ENCODE results near the gene TTC39C. TPM values are rescaled to one million over a fixed set of nuclear protein-coding genes. Genes with fewer than 3 reads are reported as not detected.

The TTC39C gene
- total RNA-seq, 1 donor from 2014 or later, result 26.6 TPM

DNA sequence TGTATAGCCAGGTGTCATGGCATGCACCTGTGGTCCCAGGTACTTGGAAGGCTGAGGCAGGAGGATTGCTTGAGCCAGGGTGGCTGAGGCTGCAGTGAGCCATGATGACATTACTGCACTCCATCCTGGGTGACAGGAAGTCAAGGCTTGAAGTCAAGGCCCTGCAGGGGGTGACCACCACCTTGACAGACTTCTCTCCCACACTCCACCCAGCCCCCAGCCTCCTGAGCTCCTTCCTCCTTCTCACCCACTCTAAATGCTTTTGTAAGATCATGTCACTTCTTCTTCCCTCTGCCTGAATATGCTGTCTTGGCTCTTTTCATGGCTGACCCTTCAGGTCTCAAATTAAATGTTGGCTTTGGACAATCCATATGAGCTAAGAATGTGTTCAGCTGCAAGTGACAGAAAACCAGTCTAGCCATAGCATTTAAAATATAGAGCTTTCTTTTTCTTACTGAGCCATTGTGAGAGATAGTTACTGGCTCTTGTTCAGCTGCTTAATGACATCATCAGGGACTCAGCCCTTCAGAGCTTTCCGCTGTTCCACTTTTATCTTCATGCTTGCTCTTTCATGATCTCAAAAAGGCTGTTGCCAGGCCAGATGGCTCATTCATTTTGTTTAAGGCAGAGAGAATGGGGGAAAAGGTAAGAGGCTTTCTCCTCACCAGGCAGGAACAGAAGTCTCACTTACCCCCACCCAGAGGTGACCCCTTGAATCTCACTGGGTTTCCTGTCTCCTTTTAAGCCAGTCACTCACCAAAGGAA is 36.7 kb upstream of the TTC39C start:
- Mint-ChIP-seq H3K27me3 (ENCODE audit: low read depth) (peaks cover 16% of the 10 kb centered on the region), H3K9me3 (peaks cover 22% of the 10 kb centered on the region), H3K4me3 (no peak overlapping the region), H3K27ac (peak overlapping the region; percentile 2), H3K36me3 (no peaks in the 10 kb centered on the region), H3K4me1 (peaks cover 20% of the 10 kb centered on the region)
- no peak for DNase-seq (ENCODE audit: low spot score in 2 of 2, unreplicated experiment in 2 of 2)
- TF ChIP-seq CTCF (IDR thresholded peaks at IDR 0.05; ENCODE audit: unreplicated experiment), result no peak

- Mint-ChIP-seq H3K27me3 (ENCODE audit: low read depth) (peaks cover 6% of the 10 kb centered on the region), H3K27ac (no peak overlapping the region), H3K4me1 (peaks cover 12% of the 10 kb centered on the region), H3K36me3 (no peaks in the 10 kb centered on the region), H3K4me3 (no peak overlapping the region), H3K9me3 (peaks cover 10% of the 10 kb centered on the region)
- no peak for TF ChIP-seq CTCF (IDR thresholded peaks at IDR 0.05; ENCODE audit: unreplicated experiment)
- DNase-seq (ENCODE audit: low spot score in 2 of 2, unreplicated experiment in 2 of 2), result no peak
Measured at GRCh38 chr18:23981369-23981980, 33.1 kb upstream of the TTC39C start.

GRCh38 chr18:23982155-23983079 is 32.1 kb upstream of the TTC39C start:
- no peak overlapping the region for H3K27ac Mint-ChIP-seq
- peaks cover 12% of the 10 kb centered on the region for H3K4me1 Mint-ChIP-seq
- H3K4me3 Mint-ChIP-seq, result no peak overlapping the region
- no peaks in the 10 kb centered on the region for H3K36me3 Mint-ChIP-seq
- no peaks in the 10 kb centered on the region for H3K27me3 Mint-ChIP-seq (ENCODE audit: low read depth)
- TF ChIP-seq CTCF (IDR thresholded peaks at IDR 0.05; ENCODE audit: unreplicated experiment), result no peak
- DNase-seq (ENCODE audit: low spot score in 2 of 2, unreplicated experiment in 2 of 2), result no peak
- H3K9me3 Mint-ChIP-seq, result peaks cover 9% of the 10 kb centered on the region

DNA sequence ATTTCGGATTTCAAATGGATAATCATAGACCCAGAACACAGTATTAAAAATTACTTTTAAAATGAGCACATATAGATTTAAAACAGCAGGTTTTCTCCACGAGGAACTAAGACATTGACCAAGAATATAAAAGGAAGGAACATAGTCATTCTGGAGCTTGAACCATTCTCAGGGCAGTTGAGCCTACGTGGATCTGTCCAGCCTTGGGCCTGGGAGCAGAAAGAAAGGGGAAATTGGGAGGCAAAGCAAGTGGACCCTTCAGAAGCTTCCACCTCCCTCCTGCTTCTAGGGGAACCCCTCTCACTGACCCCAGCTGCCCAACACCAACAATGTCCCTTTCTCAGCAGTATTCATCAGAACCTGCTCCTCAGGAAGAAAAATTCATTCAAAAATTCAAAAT is 31.4 kb upstream of the TTC39C start:
- no peak for TF ChIP-seq CTCF (IDR thresholded peaks at IDR 0.05; ENCODE audit: unreplicated experiment)
- H3K4me1 Mint-ChIP-seq, result peaks cover 9% of the 10 kb centered on the region
- H3K27me3 Mint-ChIP-seq (ENCODE audit: low read depth), result peaks cover 3% of the 10 kb centered on the region
- DNase-seq (ENCODE audit: low spot score in 2 of 2, unreplicated experiment in 2 of 2), result no peak
- no peaks in the 10 kb centered on the region for H3K36me3 Mint-ChIP-seq
- no peak overlapping the region for H3K27ac Mint-ChIP-seq
- H3K9me3 Mint-ChIP-seq, result peaks cover 5% of the 10 kb centered on the region
- no peak overlapping the region for H3K4me3 Mint-ChIP-seq

DNA sequence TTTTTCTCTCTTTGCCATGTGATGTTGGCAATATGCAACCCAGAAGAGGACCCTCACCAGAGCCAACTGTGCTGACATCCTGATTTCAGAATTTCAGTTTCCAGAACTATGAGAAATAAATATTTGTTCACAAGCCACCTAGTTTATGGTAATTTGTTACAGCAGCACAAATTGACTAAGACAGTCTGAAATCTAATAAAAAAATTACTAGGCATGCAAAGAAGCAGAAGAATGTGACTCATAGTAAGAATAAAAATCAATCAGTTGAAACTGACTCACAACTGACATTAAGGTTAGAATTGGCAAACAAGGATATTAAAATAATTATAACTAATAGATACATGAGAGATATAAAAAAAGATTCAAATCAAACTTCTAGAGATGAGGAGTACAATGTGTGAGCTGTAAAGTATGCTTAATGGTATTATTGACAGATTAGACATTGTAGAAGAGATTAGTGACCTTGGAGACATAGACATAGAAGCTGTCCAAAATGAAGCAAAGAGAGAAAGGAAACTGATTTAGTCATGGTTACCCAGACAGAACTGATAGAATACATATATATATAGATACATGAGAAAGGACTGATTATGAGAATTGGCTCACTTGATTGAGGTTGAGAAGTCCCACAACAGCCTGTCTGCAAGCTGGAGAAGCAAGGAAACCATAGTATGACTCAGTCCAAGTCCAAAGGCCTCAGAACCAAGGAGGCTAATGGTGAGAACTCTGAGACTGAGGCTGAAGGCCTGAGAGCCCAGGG is 27.8 kb upstream of the TTC39C start:
- peaks cover 7% of the 10 kb centered on the region for H3K4me1 Mint-ChIP-seq
- peaks cover 16% of the 10 kb centered on the region for H3K27me3 Mint-ChIP-seq (ENCODE audit: low read depth)
- H3K36me3 Mint-ChIP-seq, result no peaks in the 10 kb centered on the region
- no peak for DNase-seq (ENCODE audit: low spot score in 2 of 2, unreplicated experiment in 2 of 2)
- TF ChIP-seq CTCF (IDR thresholded peaks at IDR 0.05; ENCODE audit: unreplicated experiment), result no peak
- H3K9me3 Mint-ChIP-seq, result peaks cover 10% of the 10 kb centered on the region
- H3K27ac Mint-ChIP-seq, result no peak overlapping the region
- H3K4me3 Mint-ChIP-seq, result no peak overlapping the region
